Umbilical cord (tissue), 2 donors: ENCODE measurements around the gene PDGFRA. TPM values are rescaled to one million over a fixed set of nuclear protein-coding genes. Genes with fewer than 3 reads are reported as not detected.

ENCODE experiments used
- DNase-seq: peaks from one replicate; pipeline ENCODE4 v3.0.0-alpha.2; 2015; ENCODE audit warnings: low spot score
- total RNA-seq: library from RNA; depleted of rRNA; stranded (reverse); fragments of >200 nt; gene quantifications from one replicate; pipeline ENCODE4 v1.2.3, GENCODE V29; 2014; ENCODE audit warnings: low replicate concordance; ENCODE audit not compliant: insufficient read depth

The PDGFRA gene
- total RNA-seq, result 465 TPM

- peak; percentile 94 for DNase-seq
Measured at GRCh38 chr4:54228961-54229501, at the start of gene PDGFRA. PDGFRA (plus strand) TSS chr4:54229293; CDS start chr4:54258769, 29,476 bp downstream.

GRCh38 chr4:54184581-54184980, 44.5 kb upstream of the PDGFRA start:
- DNase-seq, result no peak

GRCh38 chr4:54185044-54185780, 43.9 kb upstream of the PDGFRA start:
- no peak for DNase-seq

GRCh38 chr4:54185866-54186265, 43.2 kb upstream of the PDGFRA start:
- DNase-seq, result no peak

GRCh38 chr4:54186371-54186770, 42.7 kb upstream of the PDGFRA start:
- no peak for DNase-seq

GRCh38 chr4:54187148-54187547, 41.9 kb upstream of the PDGFRA start:
- no peak for DNase-seq

- DNase-seq, result peak; percentile 71
Measured at GRCh38 chr4:54189140-54189539, 40.0 kb upstream of the PDGFRA start.

GRCh38 chr4:54192811-54193210, 36.3 kb upstream of the PDGFRA start:
- no peak for DNase-seq

GRCh38 chr4:54197926-54198325, 31.2 kb upstream of the PDGFRA start:
- no peak for DNase-seq

- DNase-seq, result no peak
Measured at GRCh38 chr4:54199919-54200318, 29.2 kb upstream of the PDGFRA start.

GRCh38 chr4:54209617-54210016, 19.5 kb upstream of the PDGFRA start:
- DNase-seq, result no peak

- no peak for DNase-seq
Measured at GRCh38 chr4:54213001-54213400, 16.1 kb upstream of the PDGFRA start.

GRCh38 chr4:54213761-54214160, 15.3 kb upstream of the PDGFRA start:
- no peak for DNase-seq

- no peak for DNase-seq
Measured at GRCh38 chr4:54215379-54216077, 13.6 kb upstream of the PDGFRA start.

- DNase-seq, result peak; percentile 93
Measured at GRCh38 chr4:54217642-54218495, 11.2 kb upstream of the PDGFRA start.

GRCh38 chr4:54218736-54219135, 10.4 kb upstream of the PDGFRA start:
- no peak for DNase-seq

GRCh38 chr4:54224996-54225597, 4.0 kb upstream of the PDGFRA start:
- DNase-seq, result no peak

- DNase-seq, result no peak
Measured at GRCh38 chr4:54225598-54226403, 3.3 kb upstream of the PDGFRA start.

GRCh38 chr4:54226404-54227255, 2.5 kb upstream of the PDGFRA start:
- DNase-seq, result peak; percentile 93
